SK-N-SH (cell line): ENCODE data around the gene MGAT5. TPM values are rescaled to one million over a fixed set of nuclear protein-coding genes. Genes with fewer than 3 reads are reported as not detected.

Source experiments
- CTCF ChIA-PET: fragments of 300-600, 350-600 bp; formaldehyde crosslinking; extraction: SDS; loops from one replicate; lab custom pipeline; 2021; lab: Yijun Ruan, JAX
- POLR2A ChIA-PET: fragments of 350-600 bp; sonication (Branson Sonifier 250); formaldehyde crosslinking; extraction: SDS; loops from one replicate; lab custom pipeline; 2020; ENCODE audit warnings: antibody characterized with exemption, inconsistent platforms; lab: Yijun Ruan, JAX
- DNase-seq: peaks from one replicate; pipeline ENCODE4 v3.0.0; 2012
- H2AFZ ChIP-seq: fragments of 200-600 bp; sonication (generic); 2 replicates; pipeline ENCODE4 v1.8.1; 2016; ENCODE audit warnings: antibody characterized with exemption, mild to moderate bottlenecking, low read depth
- H3F3A ChIP-seq: fragments of 200-600 bp; sonication (generic); replicated peaks from 2 replicates; pipeline ENCODE3; 2016; ENCODE audit warnings: antibody characterized with exemption, mild to moderate bottlenecking; ENCODE audit not compliant: insufficient read depth
- H3K27ac ChIP-seq, 2 experiments: fragments of 200-500 bp in 1 of 2; fragments of 200-600 bp in 1 of 2; sonication (Bioruptor generic) in 1 of 2; sonication (generic), shearing (Covaris generic) in 1 of 2; 2 replicates each; pipeline versions ENCODE4 v1.5.1 to v1.6.1; 2014 to 2016; ENCODE audit warnings: low read depth in 2 of 2, inconsistent platforms in 1 of 2, low read length in 1 of 2, mild to moderate bottlenecking in 1 of 2, mixed read lengths in 1 of 2
- H3K27me3 ChIP-seq: fragments of 200-600 bp; sonication (generic), shearing (Covaris generic); 2 replicates; pipeline ENCODE4 v1.6.1; 2016; ENCODE audit warnings: mixed run types; ENCODE audit not compliant: insufficient read depth
- H3K36me3 ChIP-seq, 2 experiments: fragments of 200-500 bp in 1 of 2; fragments of 200-600 bp in 1 of 2; sonication (Bioruptor generic) in 1 of 2; sonication (generic) in 1 of 2; replicated peaks in 1 of 2; 2 replicates each; pipeline versions ENCODE3 to v1.5.1; 2014 to 2016; ENCODE audit warnings: low read length in 1 of 2, mild to moderate bottlenecking in 1 of 2; ENCODE audit not compliant: insufficient read depth in 2 of 2, control insufficient read depth in 1 of 2
- H3K4me1 ChIP-seq, 2 experiments: fragments of 200-500 bp in 1 of 2; fragments of 200-600 bp in 1 of 2; sonication (Bioruptor generic) in 1 of 2; sonication (generic), shearing (Covaris generic) in 1 of 2; 2 replicates each; pipeline versions ENCODE4 v1.5.1 to v1.6.1; 2014 to 2016; ENCODE audit warnings: low read depth in 1 of 2, low read length in 1 of 2, mixed run types in 1 of 2; ENCODE audit not compliant: insufficient read depth in 2 of 2, control insufficient read depth in 1 of 2
- H3K4me2 ChIP-seq: fragments of 200-600 bp; sonication (generic), shearing (Covaris generic); 2 replicates; pipeline ENCODE4 v1.6.1; 2017; ENCODE audit warnings: mixed run types
- H3K4me3 ChIP-seq, 2 experiments: fragments of 200-500 bp in 1 of 2; fragments of 200-600 bp in 1 of 2; sonication (Bioruptor generic) in 1 of 2; sonication (generic), shearing (Covaris generic) in 1 of 2; 2 replicates each; pipeline versions ENCODE4 v1.5.1 to v1.8.1; 2014 to 2016; ENCODE audit warnings: low read depth in 2 of 2, inconsistent platforms in 1 of 2, low read length in 1 of 2, mild to moderate bottlenecking in 1 of 2, mixed read lengths in 1 of 2, moderate library complexity in 1 of 2
- H3K79me2 ChIP-seq: fragments of 200-600 bp; sonication (generic); 2 replicates; pipeline ENCODE4 v1.8.1; 2017; ENCODE audit warnings: mild to moderate bottlenecking; ENCODE audit not compliant: insufficient read depth
- H3K9ac ChIP-seq: fragments of 200-600 bp; sonication (generic); 2 replicates; pipeline ENCODE4 v1.6.1; 2017; ENCODE audit warnings: mixed run types
- H3K9me2 ChIP-seq: fragments of 200-600 bp; sonication (generic); 2 replicates; pipeline ENCODE4 v1.6.1; 2017; ENCODE audit warnings: mixed run types
- H3K9me3 ChIP-seq: fragments of 200-600 bp; sonication (generic); 2 replicates; pipeline ENCODE4 v1.6.1; 2017; ENCODE audit warnings: mixed run types, mild to moderate bottlenecking, moderate library complexity
- H4K20me1 ChIP-seq: fragments of 200-600 bp; sonication (generic); 2 replicates; pipeline ENCODE4 v1.6.1; 2017; ENCODE audit warnings: mild to moderate bottlenecking, mixed run types; ENCODE audit not compliant: insufficient read depth
- EP300 ChIP-seq, 2 experiments: IDR thresholded peaks; 2 replicates each; pipeline versions ENCODE4 v1.4.0 to v1.6.1; 2012; ENCODE audit warnings: borderline replicate concordance in 1 of 2, low read depth in 1 of 2, low read length in 1 of 2
- EZH2phosphoT487 ChIP-seq: fragments of 200-600 bp; sonication (generic); IDR thresholded peaks from 2 replicates; pipeline ENCODE4 v1.6.1; 2017; ENCODE audit warnings: low read depth, mixed run types, mild to moderate bottlenecking, antibody characterized with exemption, moderate library complexity, borderline replicate concordance
- JUND ChIP-seq: IDR thresholded peaks from 2 replicates; pipeline ENCODE4 v1.4.0; 2012
- MAX ChIP-seq: IDR thresholded peaks from 2 replicates; pipeline ENCODE4 v1.4.0; 2012; ENCODE audit warnings: low read depth
- MEF2A ChIP-seq: IDR thresholded peaks from 2 replicates; pipeline ENCODE4 v1.4.0; 2012; ENCODE audit warnings: low read depth, borderline replicate concordance
- NRF1 ChIP-seq: IDR thresholded peaks from 2 replicates; pipeline ENCODE4 v1.6.1; 2012; ENCODE audit warnings: low read depth, mild to moderate bottlenecking, low read length
- RAD21 ChIP-seq: IDR thresholded peaks from 2 replicates; pipeline ENCODE4 v1.6.1; 2012; ENCODE audit warnings: mild to moderate bottlenecking, low read length
- SIN3A ChIP-seq: IDR thresholded peaks from 2 replicates; pipeline ENCODE4 v1.6.1; 2012; ENCODE audit warnings: low read depth, mild to moderate bottlenecking, low read length, moderate library complexity, borderline replicate concordance
- SMC3 ChIP-seq: IDR thresholded peaks from 2 replicates; pipeline ENCODE4 v1.6.1; 2012; ENCODE audit warnings: low read depth, low read length, improper control_type of control experiment
- TAF1 ChIP-seq: IDR thresholded peaks from 2 replicates; pipeline ENCODE4 v1.6.1; 2012; ENCODE audit warnings: low read depth, mild to moderate bottlenecking, low read length, moderate library complexity, borderline replicate concordance
- WGBS: methylation state at CpG from one replicate; pipeline ENCODE4 v1.1.6; 2017; ENCODE audit warnings: low lambda C conversion rate; 5-methylcytosine and 5-hydroxymethylcytosine counted together
- polyA plus RNA-seq, 3 experiments: library from polyadenylated mRNA; depleted of rRNA; stranded (reverse); fragments of >200 nt; gene quantifications; 2 replicates each; pipeline ENCODE4 v1.2.3, GENCODE V29; 2012
- TF ChIP-seq, protein P1 (sequence below): IDR thresholded peaks from 2 replicates; pipeline ENCODE4 v1.4.0; 2012; ENCODE audit warnings: low read depth, borderline replicate concordance
- TF ChIP-seq, protein P2 (sequence below): IDR thresholded peaks from 2 replicates; pipeline ENCODE4; 2012
- TF ChIP-seq, protein P3 (sequence below): fragments of 200-600 bp; sonication (generic); IDR thresholded peaks from 2 replicates; pipeline ENCODE4 v1.6.1; 2017; ENCODE audit warnings: antibody characterized with exemption, mild to moderate bottlenecking, moderate library complexity
- TF ChIP-seq, protein P4 (sequence below): IDR thresholded peaks from 2 replicates; pipeline ENCODE4 v1.4.0; 2012; ENCODE audit warnings: low read depth, borderline replicate concordance

Gene MGAT5
- polyA plus RNA-seq, 1 of the 3 experiments (the other 2 are of a cell fraction) = 18.2 TPM

DNA sequence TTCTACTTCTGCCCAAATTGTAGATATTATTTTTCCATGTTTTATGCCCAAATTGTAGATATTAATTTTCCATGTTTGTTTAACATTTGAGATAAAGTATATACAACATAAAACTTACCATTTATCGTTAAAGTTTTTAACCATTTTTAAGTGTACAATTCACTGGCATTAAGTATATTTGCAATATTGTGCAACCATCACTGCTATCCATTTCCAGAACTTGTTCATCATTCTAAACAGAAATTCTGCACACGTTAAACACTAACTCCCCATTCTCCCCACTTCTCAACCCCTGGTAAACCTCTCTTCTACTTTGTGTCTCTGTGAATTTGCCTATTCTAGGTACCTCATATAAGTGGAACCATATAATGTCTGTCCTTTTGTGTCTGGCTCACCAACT, 162.1 kb downstream of the MGAT5 start:
- Histone ChIP-seq H3K4me2 (no peak overlapping the region), H2AFZ (no peak overlapping the region), H3K36me3 (peaks cover 0 to 5% of the 10 kb centered on the region in 2 experiments), H3K4me3 (no peak overlapping the region), H3F3A (no peaks in the 10 kb centered on the region), H3K9ac (no peak overlapping the region), H3K79me2 (no peaks in the 10 kb centered on the region), H3K9me3 (no peaks in the 10 kb centered on the region), H3K4me1 (peaks cover 9 to 19% of the 10 kb centered on the region in 2 experiments; a peak in 3 of 4 replicates), H3K27ac (no peak overlapping the region), H3K9me2 (no peaks in the 10 kb centered on the region), H3K27me3 (no peaks in the 10 kb centered on the region), H4K20me1 (no peaks in the 10 kb centered on the region)
- no peak for DNase-seq
- ChIA-PET POLR2A (interaction anchor here (0.6 kb wide), 1 partner anchor 82 kb away, joined by 3 read pairs; no protein-coding TSS in a partner anchor), CTCF (interaction anchor here (1.0 to 8.7 kb wide), 2 partner anchors 147 to 295 kb away, joined by 3 to 175 read pairs; no protein-coding TSS in a partner anchor)
- WGBS = 92% methylated on average over 2 of the region's 2 CpGs
- TF ChIP-seq, protein P1, sequence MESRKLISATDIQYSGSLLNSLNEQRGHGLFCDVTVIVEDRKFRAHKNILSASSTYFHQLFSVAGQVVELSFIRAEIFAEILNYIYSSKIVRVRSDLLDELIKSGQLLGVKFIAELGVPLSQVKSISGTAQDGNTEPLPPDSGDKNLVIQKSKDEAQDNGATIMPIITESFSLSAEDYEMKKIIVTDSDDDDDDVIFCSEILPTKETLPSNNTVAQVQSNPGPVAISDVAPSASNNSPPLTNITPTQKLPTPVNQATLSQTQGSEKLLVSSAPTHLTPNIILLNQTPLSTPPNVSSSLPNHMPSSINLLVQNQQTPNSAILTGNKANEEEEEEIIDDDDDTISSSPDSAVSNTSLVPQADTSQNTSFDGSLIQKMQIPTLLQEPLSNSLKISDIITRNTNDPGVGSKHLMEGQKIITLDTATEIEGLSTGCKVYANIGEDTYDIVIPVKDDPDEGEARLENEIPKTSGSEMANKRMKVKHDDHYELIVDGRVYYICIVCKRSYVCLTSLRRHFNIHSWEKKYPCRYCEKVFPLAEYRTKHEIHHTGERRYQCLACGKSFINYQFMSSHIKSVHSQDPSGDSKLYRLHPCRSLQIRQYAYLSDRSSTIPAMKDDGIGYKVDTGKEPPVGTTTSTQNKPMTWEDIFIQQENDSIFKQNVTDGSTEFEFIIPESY = no peak
- TF ChIP-seq EZH2phosphoT487 (no peak), SMC3 (no peak), RAD21 (no peak), MAX (no peak), NRF1 (no peak), EP300 (IDR thresholded peaks at IDR 0.05; ENCODE audit: borderline replicate concordance in 1 of 2, low read depth in 1 of 2, low read length in 1 of 2) (no peak), SIN3A (no peak), TAF1 (no peak), JUND (no peak), MEF2A (no peak)
- TF ChIP-seq, protein P2, sequence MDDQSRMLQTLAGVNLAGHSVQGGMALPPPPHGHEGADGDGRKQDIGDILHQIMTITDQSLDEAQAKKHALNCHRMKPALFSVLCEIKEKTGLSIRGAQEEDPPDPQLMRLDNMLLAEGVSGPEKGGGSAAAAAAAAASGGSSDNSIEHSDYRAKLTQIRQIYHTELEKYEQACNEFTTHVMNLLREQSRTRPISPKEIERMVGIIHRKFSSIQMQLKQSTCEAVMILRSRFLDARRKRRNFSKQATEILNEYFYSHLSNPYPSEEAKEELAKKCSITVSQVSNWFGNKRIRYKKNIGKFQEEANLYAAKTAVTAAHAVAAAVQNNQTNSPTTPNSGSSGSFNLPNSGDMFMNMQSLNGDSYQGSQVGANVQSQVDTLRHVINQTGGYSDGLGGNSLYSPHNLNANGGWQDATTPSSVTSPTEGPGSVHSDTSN = no peak
- TF ChIP-seq, protein P3, sequence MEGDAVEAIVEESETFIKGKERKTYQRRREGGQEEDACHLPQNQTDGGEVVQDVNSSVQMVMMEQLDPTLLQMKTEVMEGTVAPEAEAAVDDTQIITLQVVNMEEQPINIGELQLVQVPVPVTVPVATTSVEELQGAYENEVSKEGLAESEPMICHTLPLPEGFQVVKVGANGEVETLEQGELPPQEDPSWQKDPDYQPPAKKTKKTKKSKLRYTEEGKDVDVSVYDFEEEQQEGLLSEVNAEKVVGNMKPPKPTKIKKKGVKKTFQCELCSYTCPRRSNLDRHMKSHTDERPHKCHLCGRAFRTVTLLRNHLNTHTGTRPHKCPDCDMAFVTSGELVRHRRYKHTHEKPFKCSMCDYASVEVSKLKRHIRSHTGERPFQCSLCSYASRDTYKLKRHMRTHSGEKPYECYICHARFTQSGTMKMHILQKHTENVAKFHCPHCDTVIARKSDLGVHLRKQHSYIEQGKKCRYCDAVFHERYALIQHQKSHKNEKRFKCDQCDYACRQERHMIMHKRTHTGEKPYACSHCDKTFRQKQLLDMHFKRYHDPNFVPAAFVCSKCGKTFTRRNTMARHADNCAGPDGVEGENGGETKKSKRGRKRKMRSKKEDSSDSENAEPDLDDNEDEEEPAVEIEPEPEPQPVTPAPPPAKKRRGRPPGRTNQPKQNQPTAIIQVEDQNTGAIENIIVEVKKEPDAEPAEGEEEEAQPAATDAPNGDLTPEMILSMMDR = no peak
- TF ChIP-seq, protein P4, sequence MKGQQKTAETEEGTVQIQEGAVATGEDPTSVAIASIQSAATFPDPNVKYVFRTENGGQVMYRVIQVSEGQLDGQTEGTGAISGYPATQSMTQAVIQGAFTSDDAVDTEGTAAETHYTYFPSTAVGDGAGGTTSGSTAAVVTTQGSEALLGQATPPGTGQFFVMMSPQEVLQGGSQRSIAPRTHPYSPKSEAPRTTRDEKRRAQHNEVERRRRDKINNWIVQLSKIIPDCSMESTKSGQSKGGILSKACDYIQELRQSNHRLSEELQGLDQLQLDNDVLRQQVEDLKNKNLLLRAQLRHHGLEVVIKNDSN = no peak
